ENCODE measurements around the gene CSRP2.
A peak's percentile ranks its signal among the peaks of the same experiment; 100 is the strongest.

DNA sequence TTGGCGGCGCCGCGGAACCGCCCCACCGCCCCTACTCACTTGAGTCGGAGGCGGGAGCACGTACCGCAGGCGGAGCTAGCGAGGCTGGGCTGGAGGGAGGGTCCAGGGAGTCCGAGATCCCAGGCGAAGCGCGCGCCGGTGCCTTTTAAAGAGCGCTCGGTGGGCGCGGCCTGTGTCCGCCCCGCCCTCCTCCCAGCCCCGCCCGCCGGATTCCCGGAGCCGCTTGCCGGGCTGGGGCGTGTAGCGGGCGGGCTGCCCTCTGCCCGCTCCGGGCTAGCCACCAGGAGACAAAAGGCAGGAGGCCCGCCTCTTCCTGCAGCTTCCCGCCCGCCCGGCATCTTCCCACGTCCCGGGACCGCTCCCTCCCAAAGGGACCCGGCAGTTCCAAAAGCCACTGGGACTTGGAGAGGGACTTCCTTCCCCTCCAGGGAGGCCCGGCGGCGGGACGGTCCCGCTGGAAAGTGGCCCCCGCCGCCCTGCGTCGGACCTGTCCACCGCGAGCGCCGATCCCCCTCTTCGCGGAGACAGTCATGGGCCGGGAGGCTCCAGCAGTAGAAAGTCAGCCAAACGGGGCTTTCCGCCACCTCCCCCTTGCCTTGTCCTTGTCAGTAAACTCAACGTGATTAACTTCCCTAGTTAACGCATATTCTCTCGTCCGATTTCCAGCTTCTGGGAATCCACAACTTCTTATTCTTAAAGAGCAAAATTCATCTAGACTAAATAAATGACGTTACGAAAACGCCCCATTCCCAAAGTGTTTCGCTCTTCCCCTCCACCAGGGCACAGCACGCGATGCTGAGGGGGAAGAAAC lies at the start of gene CSRP2:
- TF ChIP-seq, protein P1, sequence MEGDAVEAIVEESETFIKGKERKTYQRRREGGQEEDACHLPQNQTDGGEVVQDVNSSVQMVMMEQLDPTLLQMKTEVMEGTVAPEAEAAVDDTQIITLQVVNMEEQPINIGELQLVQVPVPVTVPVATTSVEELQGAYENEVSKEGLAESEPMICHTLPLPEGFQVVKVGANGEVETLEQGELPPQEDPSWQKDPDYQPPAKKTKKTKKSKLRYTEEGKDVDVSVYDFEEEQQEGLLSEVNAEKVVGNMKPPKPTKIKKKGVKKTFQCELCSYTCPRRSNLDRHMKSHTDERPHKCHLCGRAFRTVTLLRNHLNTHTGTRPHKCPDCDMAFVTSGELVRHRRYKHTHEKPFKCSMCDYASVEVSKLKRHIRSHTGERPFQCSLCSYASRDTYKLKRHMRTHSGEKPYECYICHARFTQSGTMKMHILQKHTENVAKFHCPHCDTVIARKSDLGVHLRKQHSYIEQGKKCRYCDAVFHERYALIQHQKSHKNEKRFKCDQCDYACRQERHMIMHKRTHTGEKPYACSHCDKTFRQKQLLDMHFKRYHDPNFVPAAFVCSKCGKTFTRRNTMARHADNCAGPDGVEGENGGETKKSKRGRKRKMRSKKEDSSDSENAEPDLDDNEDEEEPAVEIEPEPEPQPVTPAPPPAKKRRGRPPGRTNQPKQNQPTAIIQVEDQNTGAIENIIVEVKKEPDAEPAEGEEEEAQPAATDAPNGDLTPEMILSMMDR (IDR thresholded peaks at IDR 0.05): peak; percentile 15 to 35 (median 20)
- TF ChIP-seq POLR2A (IDR thresholded peaks at IDR 0.05): peak in 3 of 4 donors; percentile 53 to 83 (median 77)

Measured in upper lobe of left lung (tissue), 4 donors.